ENCODE results near the gene APAF1.
A peak's percentile ranks its signal among the peaks of the same experiment; 100 is the strongest.
"Not testable (repeated sequence)": the region's sequence is repeated elsewhere in the genome, so short reads cannot be mapped to it uniquely, and the experiment has no call there.

APAF1 gene

GRCh38 chr12:98755855-98756254, 110.8 kb downstream of the APAF1 start:
- H3K4me1 ChIP-seq (ENCODE audit: control insufficient read depth, insufficient read depth, low read length); POLR2A ChIA-PET; H3K4me3 ChIP-seq (ENCODE audit: low read depth, low read length); H3K36me3 ChIP-seq (ENCODE audit: control insufficient read depth in 2 of 2, insufficient read depth in 1 of 2, low read length in 2 of 2); CTCF ChIA-PET; H3K9me3 ChIP-seq (ENCODE audit: control insufficient read depth, insufficient read depth, low read depth, low read length); H3K27ac ChIP-seq (ENCODE audit: extremely low read depth, low read depth, low read length): not testable (repeated sequence)
- peak; percentile 40 for TF ChIP-seq SETDB1 (IDR thresholded peaks at IDR 0.05; ENCODE audit: insufficient read length, low read length)
- TF ChIP-seq ZIC2 (tag by site-specific recombination; IDR thresholded peaks at IDR 0.05): 0 out of 2 replicates have a peak, but pooled peaks have one; percentile 13

- POLR2A ChIA-PET: no interaction called here
- H3K27ac ChIP-seq (ENCODE audit: extremely low read depth, low read depth, low read length): no peak overlapping the region
- CTCF ChIA-PET: interaction anchor here (0.5 to 0.7 kb wide), 2 partner anchors 15 to 629 kb away, joined by 3 to 4 read pairs; no protein-coding TSS in a partner anchor
These were observed 112.4 kb downstream of the APAF1 start for GRCh38 chr12:98757455-98757854.

GRCh38 chr12:98758331-98758730, 113.2 kb downstream of the APAF1 start:
- H3K9me3 ChIP-seq (ENCODE audit: control insufficient read depth, insufficient read depth, low read depth, low read length): no peaks in the 10 kb centered on the region
- ChIA-PET CTCF (no interaction called here), POLR2A (interaction anchor here (0.6 kb wide), 1 partner anchor 28 kb away, joined by 3 read pairs; no protein-coding TSS in a partner anchor)
- H3K4me1 ChIP-seq (ENCODE audit: control insufficient read depth, insufficient read depth, low read length): no peaks in the 10 kb centered on the region
- no peak for TF ChIP-seq ZIC2 (tag by site-specific recombination; IDR thresholded peaks at IDR 0.05)
- TF ChIP-seq ZNF473 (tag by site-specific recombination; IDR thresholded peaks at IDR 0.05): no peak
- TF ChIP-seq ZNF366 (tag by site-specific recombination; conservative IDR thresholded peaks at IDR 0.05): peak; percentile 55; the same call in 1 of the 2 replicates
- H3K4me3 ChIP-seq (ENCODE audit: low read depth, low read length): no peak overlapping the region
- no peaks in the 10 kb centered on the region for H3K36me3 ChIP-seq (ENCODE audit: control insufficient read depth in 2 of 2, insufficient read depth in 1 of 2, low read length in 2 of 2)
- no peak overlapping the region for H3K27ac ChIP-seq (ENCODE audit: extremely low read depth, low read depth, low read length)

More at GRCh38 chr12:98757455-98757854, 112.4 kb downstream of the APAF1 start:
- no peaks in the 10 kb centered on the region for H3K36me3 ChIP-seq (ENCODE audit: control insufficient read depth in 2 of 2, insufficient read depth in 1 of 2, low read length in 2 of 2)
- H3K4me3 ChIP-seq (ENCODE audit: low read depth, low read length): no peak overlapping the region
- H3K4me1 ChIP-seq (ENCODE audit: control insufficient read depth, insufficient read depth, low read length): no peaks in the 10 kb centered on the region
- TF ChIP-seq ZNF10 (tag by site-specific recombination; IDR thresholded peaks at IDR 0.05) (0 out of 2 replicates have a peak, but pooled peaks have one; percentile 49), ZNF488 (tag by site-specific recombination; IDR thresholded peaks at IDR 0.05) (no peak), ZNF366 (tag by site-specific recombination; conservative IDR thresholded peaks at IDR 0.05) (0 out of 2 replicates have a peak, but pooled peaks have one; percentile 21), HIC1 (tag by site-specific recombination; IDR thresholded peaks at IDR 0.05) (peak; percentile 58; the same call in 1 of the 2 replicates), BCL11A (tag by site-specific recombination; IDR thresholded peaks at IDR 0.05; ENCODE audit: low read depth) (peak; percentile 33; the same call in 1 of the 2 replicates), ZNF776 (tag by site-specific recombination; IDR thresholded peaks at IDR 0.05; ENCODE audit: borderline replicate concordance) (no peak)
- no peaks in the 10 kb centered on the region for H3K9me3 ChIP-seq (ENCODE audit: control insufficient read depth, insufficient read depth, low read depth, low read length)

- no peaks in the 10 kb centered on the region for H3K4me1 ChIP-seq (ENCODE audit: control insufficient read depth, insufficient read depth, low read length)
- no peaks in the 10 kb centered on the region for H3K9me3 ChIP-seq (ENCODE audit: control insufficient read depth, insufficient read depth, low read depth, low read length)
- no peak overlapping the region for H3K27ac ChIP-seq (ENCODE audit: extremely low read depth, low read depth, low read length)
- no peak overlapping the region for H3K4me3 ChIP-seq (ENCODE audit: low read depth, low read length)
- ChIA-PET POLR2A (no interaction called here), CTCF (no interaction called here)
- no peaks in the 10 kb centered on the region for H3K36me3 ChIP-seq (ENCODE audit: control insufficient read depth in 2 of 2, insufficient read depth in 1 of 2, low read length in 2 of 2)
- TF ChIP-seq ZNF747 (tag by site-specific recombination; IDR thresholded peaks at IDR 0.05) (no peak), ZNF623 (tag by site-specific recombination; IDR thresholded peaks at IDR 0.05) (no peak), ZNF791 (tag by site-specific recombination; IDR thresholded peaks at IDR 0.05) (no peak), ZBTB17 (tag by site-specific recombination; IDR thresholded peaks at IDR 0.05) (no peak)
These were observed 118.6 kb downstream of the APAF1 start for GRCh38 chr12:98763656-98764055.
